Gastrocnemius medialis (tissue), 4 donors: ENCODE data around the gene KCNK4. TPM values are rescaled to one million over a fixed set of nuclear protein-coding genes. Genes with fewer than 3 reads are reported as not detected.

Experiments used
- ATAC-seq, 2 donors: fragments of 150-250 bp; one replicate each; pipeline ENCODE4 v1.9.1; 2016
- DNase-seq, 2 donors: peaks; one replicate each; pipeline ENCODE4 v3.0.0-alpha.2; 2019
- H3K27ac ChIP-seq, 4 donors: fragments of 200-600 bp; sonication (generic); 1 replicate in 1 of 4; 2 replicates in 3 of 4; pipeline ENCODE4 v1.5.1; 2016 to 2018; ENCODE audit warnings: mild to moderate bottlenecking in 2 of 4, moderate library complexity in 1 of 4
- H3K27me3 ChIP-seq, 3 donors: fragments of 200-600 bp; sonication (generic) in 2 of 3; 1 replicate in 1 of 3; 2 replicates in 2 of 3; pipeline versions ENCODE4 v1.5.1 to v1.6.0; 2016 to 2019; ENCODE audit warnings: mild to moderate bottlenecking in 1 of 3, moderate library complexity in 1 of 3
- H3K36me3 ChIP-seq, 2 donors: fragments of 200-600 bp; sonication (generic) in 1 of 2; one replicate each; pipeline ENCODE4 v1.5.1; 2017 to 2018
- H3K4me1 ChIP-seq, 2 donors: fragments of 200-600 bp; sonication (generic) in 1 of 2; one replicate each; pipeline ENCODE4 v1.5.1; 2016 to 2017; ENCODE audit warnings: mild to moderate bottlenecking in 2 of 2
- H3K4me3 ChIP-seq, 4 donors: fragments of 200-600 bp; sonication (generic) in 3 of 4; 1 replicate in 1 of 4; 2 replicates in 3 of 4; pipeline ENCODE4 v1.5.1; 2016 to 2019; ENCODE audit warnings: mild to moderate bottlenecking in 2 of 4
- H3K9me3 ChIP-seq, 3 donors: fragments of 200-600 bp; sonication (generic) in 2 of 3; 1 replicate in 1 of 3; 2 replicates in 2 of 3; pipeline ENCODE4 v1.5.1; 2016 to 2019
- POLR2A ChIP-seq, 2 donors: fragments of 450-650 bp; IDR thresholded peaks; one replicate each; pipeline ENCODE4 v1.6.1; 2017; ENCODE audit warnings: antibody characterized with exemption in 2 of 2, mild to moderate bottlenecking in 2 of 2, moderate library complexity in 2 of 2
- in situ Hi-C, 4 donors: fragments of 200-750 bp; cut with MboI; loops; one replicate each; pipeline versions ENCODE4 v1.15.0 to v1.8.0; 2017; ENCODE audit warnings: low sequenced_read_pairs in 4 of 4
- intact Hi-C: fragments of 100-400 bp; cut with DNase I; formaldehyde crosslinking; loops from one replicate; pipeline ENCODE4 v1.15.1; 2023; ENCODE audit warnings: low total_unique reads
- total RNA-seq, 4 donors: library from RNA; depleted of rRNA; stranded (reverse); fragments of >200 nt; gene quantifications; one replicate each; pipeline versions ENCODE4 v1.1.0 to v1.2.3, GENCODE V29; 2016
- TF ChIP-seq, protein P1 (sequence below), 5 experiments: fragments of 450-650 bp in 3 of 5; fragments of 200-600 bp in 2 of 5; sonication (generic) in 2 of 5; IDR thresholded peaks in 4 of 5; conservative IDR thresholded peaks in 1 of 5; 1 replicate in 4 of 5; 2 replicates in 1 of 5; pipeline ENCODE4 v1.5.1; 2016 to 2019; ENCODE audit warnings: antibody characterized with exemption in 5 of 5, mild to moderate bottlenecking in 3 of 5, moderate library complexity in 3 of 5

Gene KCNK4
- not detected for total RNA-seq

DNA sequence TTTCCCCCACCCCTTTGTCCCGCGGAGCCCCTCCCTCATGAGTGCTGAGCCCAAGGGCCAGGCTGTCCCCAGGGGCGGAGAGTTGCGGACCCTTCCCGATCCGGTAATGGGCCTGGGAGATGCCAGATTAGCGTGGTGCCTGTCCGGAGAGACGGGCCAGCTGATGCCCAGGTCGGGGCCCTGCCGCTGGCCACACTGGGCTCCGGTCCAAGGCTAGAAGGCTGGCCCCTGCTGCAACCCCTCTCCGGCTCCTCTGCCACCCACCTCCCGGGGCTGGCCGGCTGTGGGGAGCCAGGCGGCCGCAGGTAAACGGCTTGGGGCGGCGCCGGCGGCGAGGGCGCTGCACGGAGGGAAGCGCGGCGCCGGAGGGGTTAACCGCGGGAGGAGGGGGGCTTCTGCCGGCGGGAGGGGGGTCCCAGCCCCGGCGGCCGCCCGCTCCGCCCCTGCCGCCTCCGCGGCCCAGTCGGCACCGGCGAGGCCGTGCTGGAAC, at the start of gene KCNK4:
TSS of gene KCNK4 (plus strand) at position 41 of the 490 bp plus-strand sequence. CDS start 1,717 bp downstream, outside the sequence.
- intact Hi-C loops (no loop called here), in situ Hi-C loops (no loop called here)
- DNase-seq (no peak), ATAC-seq (no peak)
- no peaks in the 10 kb centered on the region for H3K36me3 ChIP-seq
- TF ChIP-seq POLR2A (IDR thresholded peaks at IDR 0.05) = no peak
- TF ChIP-seq, protein P1, sequence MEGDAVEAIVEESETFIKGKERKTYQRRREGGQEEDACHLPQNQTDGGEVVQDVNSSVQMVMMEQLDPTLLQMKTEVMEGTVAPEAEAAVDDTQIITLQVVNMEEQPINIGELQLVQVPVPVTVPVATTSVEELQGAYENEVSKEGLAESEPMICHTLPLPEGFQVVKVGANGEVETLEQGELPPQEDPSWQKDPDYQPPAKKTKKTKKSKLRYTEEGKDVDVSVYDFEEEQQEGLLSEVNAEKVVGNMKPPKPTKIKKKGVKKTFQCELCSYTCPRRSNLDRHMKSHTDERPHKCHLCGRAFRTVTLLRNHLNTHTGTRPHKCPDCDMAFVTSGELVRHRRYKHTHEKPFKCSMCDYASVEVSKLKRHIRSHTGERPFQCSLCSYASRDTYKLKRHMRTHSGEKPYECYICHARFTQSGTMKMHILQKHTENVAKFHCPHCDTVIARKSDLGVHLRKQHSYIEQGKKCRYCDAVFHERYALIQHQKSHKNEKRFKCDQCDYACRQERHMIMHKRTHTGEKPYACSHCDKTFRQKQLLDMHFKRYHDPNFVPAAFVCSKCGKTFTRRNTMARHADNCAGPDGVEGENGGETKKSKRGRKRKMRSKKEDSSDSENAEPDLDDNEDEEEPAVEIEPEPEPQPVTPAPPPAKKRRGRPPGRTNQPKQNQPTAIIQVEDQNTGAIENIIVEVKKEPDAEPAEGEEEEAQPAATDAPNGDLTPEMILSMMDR (IDR thresholded peaks at IDR 0.05 in 4 of 5, conservative IDR thresholded peaks at IDR 0.05 in 1 of 5) = no peak
- peaks cover 35 to 50% (median 46%) of the 10 kb centered on the region in 3 donors for H3K27me3 ChIP-seq
- H3K9me3 ChIP-seq = no peaks in the 10 kb centered on the region
- H3K4me1 ChIP-seq = peaks cover 7 to 13% of the 10 kb centered on the region in 2 donors
- no peak within 1 kb of the TSS for H3K27ac ChIP-seq
- peak within 1 kb of the TSS; percentile 30 to 38 (median 35) for H3K4me3 ChIP-seq

DNA sequence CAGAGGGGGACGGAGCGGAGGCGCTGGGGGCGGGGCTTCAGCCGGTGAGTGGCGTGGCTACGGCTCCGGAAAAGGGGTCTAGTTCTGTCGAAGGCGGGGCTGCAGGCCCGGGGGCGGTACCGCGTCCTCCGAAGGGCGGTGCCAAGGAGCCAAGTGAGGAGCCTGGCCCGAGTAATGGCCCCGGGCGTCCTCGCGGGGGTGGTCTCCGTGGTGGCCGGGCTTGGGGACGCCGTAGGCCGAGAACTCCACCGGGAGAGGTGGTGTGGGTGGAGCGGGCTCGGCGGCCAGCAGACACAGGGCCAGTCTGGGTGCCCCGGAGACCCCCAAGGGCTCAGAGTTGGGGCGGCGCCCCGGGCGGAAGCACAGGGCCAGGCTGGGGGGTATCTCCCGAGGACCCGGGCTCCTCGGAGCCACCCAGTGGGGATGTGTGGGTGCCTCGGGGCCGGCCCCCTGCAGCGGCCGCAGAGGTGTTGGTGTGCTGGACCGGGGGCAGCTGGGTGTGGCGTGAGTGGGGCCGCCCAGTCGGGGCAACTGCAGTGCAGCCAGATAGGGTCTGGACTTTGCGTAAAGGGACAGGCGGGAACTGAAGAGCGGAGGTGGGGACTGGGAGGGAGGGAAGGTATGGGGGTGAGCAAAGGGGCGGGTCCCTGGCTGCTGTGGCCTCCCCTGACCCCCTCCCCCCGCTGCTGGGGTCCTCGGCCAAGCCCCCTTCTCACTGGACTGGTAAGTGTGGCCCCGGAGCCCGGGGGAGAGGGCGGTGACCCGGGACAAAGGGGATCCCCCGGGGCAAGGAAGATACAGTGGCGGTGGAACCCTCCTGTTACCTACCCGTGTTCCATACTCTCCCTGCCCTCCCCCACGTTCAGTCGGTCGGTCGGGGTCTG, 49.4 kb upstream of the KCNK4 start:
- intact Hi-C loops (loop anchor here (2.0 to 10.0 kb wide), 2 partner anchors 29 to 633 kb away; partner anchors contain the start of gene EHD1), in situ Hi-C loops (no loop called here)
- no peaks in the 10 kb centered on the region for H3K27me3 ChIP-seq
- ATAC-seq (peak in 1 of 2 donors; percentile 3), DNase-seq (peak; percentile 60 to 100)
- H3K36me3 ChIP-seq = peaks cover 0 to 13% of the 10 kb centered on the region in 2 donors
- H3K4me1 ChIP-seq = peaks cover 33 to 43% of the 10 kb centered on the region in 2 donors
- no peaks in the 10 kb centered on the region for H3K9me3 ChIP-seq
- peak overlapping the region; percentile 92 to 100 (median 96) for H3K27ac ChIP-seq
- peak overlapping the region; percentile 85 to 96 (median 91) for H3K4me3 ChIP-seq
- TF ChIP-seq POLR2A (IDR thresholded peaks at IDR 0.05) = peak; percentile 77
- TF ChIP-seq, protein P1 (IDR thresholded peaks at IDR 0.05 in 4 of 5, conservative IDR thresholded peaks at IDR 0.05 in 1 of 5) = peak in 1 of 5 experiments; percentile 14

DNA sequence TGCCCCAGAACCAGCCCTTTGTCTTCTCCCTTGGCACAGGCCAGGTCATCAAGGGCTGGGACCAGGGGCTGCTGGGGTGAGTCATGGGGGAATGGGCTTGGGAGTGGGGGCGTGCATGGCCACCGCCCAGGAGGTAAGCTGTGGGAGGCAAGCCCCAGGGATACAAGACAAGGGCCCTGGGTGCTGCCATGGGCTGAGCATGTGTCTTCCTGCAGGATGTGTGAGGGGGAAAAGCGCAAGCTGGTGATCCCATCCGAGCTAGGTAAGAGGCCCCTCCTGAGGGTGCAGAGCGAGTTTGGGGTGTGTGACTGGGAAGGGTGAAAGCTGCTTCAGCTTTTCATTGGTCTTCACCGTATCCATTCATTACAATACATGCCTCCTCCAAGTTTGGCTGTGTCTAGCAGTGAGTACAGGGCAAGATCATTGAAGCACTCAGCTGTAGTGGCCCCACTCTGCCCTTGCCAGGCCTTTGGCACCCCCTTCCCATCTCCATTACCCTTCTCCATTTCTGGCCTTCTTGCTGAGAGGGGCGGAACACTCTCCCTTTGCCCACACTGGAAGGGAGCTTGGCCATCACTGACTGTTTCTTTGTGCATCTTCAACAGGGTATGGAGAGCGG, 47.8 kb upstream of the KCNK4 start:
- Histone ChIP-seq H3K36me3 (peaks cover 0 to 10% of the 10 kb centered on the region in 2 donors), H3K9me3 (no peaks in the 10 kb centered on the region), H3K4me1 (peaks cover 39 to 48% of the 10 kb centered on the region in 2 donors), H3K4me3 (peak overlapping the region in 1 of 4 donors; percentile 85), H3K27ac (peak overlapping the region; percentile 92 to 100 (median 96)), H3K27me3 (no peaks in the 10 kb centered on the region)
- in situ Hi-C loops = no loop called here
- DNase-seq (no peak), ATAC-seq (no peak)
- intact Hi-C loops = loop anchor here (10.0 kb wide), 1 partner anchor 631 kb away; the partner anchor contains the start of gene EHD1
- TF ChIP-seq POLR2A (IDR thresholded peaks at IDR 0.05) = no peak
- TF ChIP-seq, protein P1 (IDR thresholded peaks at IDR 0.05 in 4 of 5, conservative IDR thresholded peaks at IDR 0.05 in 1 of 5) = no peak

DNA sequence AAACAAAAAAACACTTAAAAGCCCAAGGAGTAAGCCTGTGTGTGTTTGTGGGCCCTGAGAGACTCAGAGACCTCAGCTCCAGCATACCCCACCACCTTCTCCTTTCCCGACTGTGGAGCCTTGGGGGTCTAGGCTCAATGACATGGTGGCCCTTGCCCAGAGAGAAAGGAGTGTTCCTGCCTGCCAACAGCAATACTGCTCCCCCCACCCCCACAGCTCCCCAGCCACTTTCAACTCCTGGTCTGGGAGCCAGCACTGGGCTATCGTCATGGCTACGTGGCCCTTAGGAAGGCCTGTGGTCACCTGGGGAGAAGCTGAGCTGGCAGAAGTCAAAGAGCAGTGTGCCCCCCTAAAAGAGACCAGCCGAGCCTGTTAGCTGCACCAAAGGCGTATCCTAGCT, 47.0 kb upstream of the KCNK4 start:
- Histone ChIP-seq H3K36me3 (peaks cover 0 to 9% of the 10 kb centered on the region in 2 donors), H3K4me3 (peak overlapping the region in 1 of 4 donors; percentile 93), H3K9me3 (no peaks in the 10 kb centered on the region), H3K27me3 (no peaks in the 10 kb centered on the region), H3K27ac (peak overlapping the region; percentile 92 to 100 (median 96)), H3K4me1 (peaks cover 39 to 48% of the 10 kb centered on the region in 2 donors)
- DNase-seq (no peak), ATAC-seq (no peak)
- intact Hi-C loops (loop anchor here (10.0 kb wide), 1 partner anchor 631 kb away; the partner anchor contains the start of gene EHD1), in situ Hi-C loops (no loop called here)
- no peak for TF ChIP-seq POLR2A (IDR thresholded peaks at IDR 0.05)
- TF ChIP-seq, protein P1 (IDR thresholded peaks at IDR 0.05 in 4 of 5, conservative IDR thresholded peaks at IDR 0.05 in 1 of 5) = no peak
